ENCODE data around the gene ABHD17A.
A peak's percentile ranks its signal among the peaks of the same experiment; 100 is the strongest.
"Not testable (repeated sequence)": the region's sequence is repeated elsewhere in the genome, so short reads cannot be mapped to it uniquely, and the experiment has no call there.

Gene ABHD17A

GRCh38 chr19:1905110-1905862 is 20.0 kb upstream of the ABHD17A start, which contains the start of the genes ADAT3 and SCAMP4:
ADAT3 (plus strand) TSS chr19:1905399; CDS start chr19:1912048, 6,649 bp downstream.
SCAMP4 (plus strand) TSS chr19:1905399; CDS start chr19:1915020, 9,621 bp downstream.
- DNase-seq: peak; percentile 99
- TF ChIP-seq POLR2A (IDR thresholded peaks at IDR 0.05; ENCODE audit: low read length): peak; percentile 71
- TF ChIP-seq GATA1 (IDR thresholded peaks at IDR 0.05; ENCODE audit: low read depth, low read length): no peak

- DNase-seq: no peak
- TF ChIP-seq POLR2A (IDR thresholded peaks at IDR 0.05; ENCODE audit: low read length) (no peak), GATA1 (IDR thresholded peaks at IDR 0.05; ENCODE audit: low read depth, low read length) (no peak)
These were observed 19.5 kb upstream of the ABHD17A start for GRCh38 chr19:1904860-1905109.

GRCh38 chr19:1902923-1903322 is 17.6 kb upstream of the ABHD17A start:
- no peak for DNase-seq
- no peak for TF ChIP-seq GATA1 (IDR thresholded peaks at IDR 0.05; ENCODE audit: low read depth, low read length)
- no peak for TF ChIP-seq POLR2A (IDR thresholded peaks at IDR 0.05; ENCODE audit: low read length)

- DNase-seq: no peak
- TF ChIP-seq GATA1 (IDR thresholded peaks at IDR 0.05; ENCODE audit: low read depth, low read length): no peak
- TF ChIP-seq POLR2A (IDR thresholded peaks at IDR 0.05; ENCODE audit: low read length): no peak
These were observed 16.7 kb upstream of the ABHD17A start for GRCh38 chr19:1901940-1902404.

- DNase-seq: no peak
- TF ChIP-seq POLR2A (IDR thresholded peaks at IDR 0.05; ENCODE audit: low read length): no peak
- TF ChIP-seq GATA1 (IDR thresholded peaks at IDR 0.05; ENCODE audit: low read depth, low read length): no peak
These were observed 11.2 kb upstream of the ABHD17A start for GRCh38 chr19:1896508-1896907.

- TF ChIP-seq GATA1 (IDR thresholded peaks at IDR 0.05; ENCODE audit: low read depth, low read length) (no peak), POLR2A (IDR thresholded peaks at IDR 0.05; ENCODE audit: low read length) (no peak)
These were observed 8.5 kb upstream of the ABHD17A start for GRCh38 chr19:1893791-1894190.

GRCh38 chr19:1889907-1890306 is 4.6 kb upstream of the ABHD17A start:
- TF ChIP-seq GATA1 (IDR thresholded peaks at IDR 0.05; ENCODE audit: low read depth, low read length): no peak
- no peak for TF ChIP-seq POLR2A (IDR thresholded peaks at IDR 0.05; ENCODE audit: low read length)
- no peak for DNase-seq

More at GRCh38 chr19:1893791-1894190, 8.5 kb upstream of the ABHD17A start:
- DNase-seq: no peak

GRCh38 chr19:1888385-1888784 is 3.1 kb upstream of the ABHD17A start:
- no peak for DNase-seq
- TF ChIP-seq POLR2A (IDR thresholded peaks at IDR 0.05; ENCODE audit: low read length) (no peak), GATA1 (IDR thresholded peaks at IDR 0.05; ENCODE audit: low read depth, low read length) (no peak)

- not testable (repeated sequence) for DNase-seq
These were observed 1.1 kb upstream of the ABHD17A start for GRCh38 chr19:1886360-1886759.

GRCh38 chr19:1884719-1885334 is 469 bp downstream of the ABHD17A start:
- no peak for TF ChIP-seq GATA1 (IDR thresholded peaks at IDR 0.05; ENCODE audit: low read depth, low read length)
- TF ChIP-seq POLR2A (IDR thresholded peaks at IDR 0.05; ENCODE audit: low read length): no peak
- peak in 1 of 2 experiments; percentile 62 for DNase-seq

GRCh38 chr19:1884291-1884718 is 991 bp downstream of the ABHD17A start:
- DNase-seq: peak in 1 of 2 experiments; percentile 52
- TF ChIP-seq GATA1 (IDR thresholded peaks at IDR 0.05; ENCODE audit: low read depth, low read length) (no peak), POLR2A (IDR thresholded peaks at IDR 0.05; ENCODE audit: low read length) (no peak)

- DNase-seq: no peak
- no peak for TF ChIP-seq GATA1 (IDR thresholded peaks at IDR 0.05; ENCODE audit: low read depth, low read length)
- no peak for TF ChIP-seq POLR2A (IDR thresholded peaks at IDR 0.05; ENCODE audit: low read length)
These were observed 1.5 kb downstream of the ABHD17A start for GRCh38 chr19:1883784-1884183.

- DNase-seq: no peak
- TF ChIP-seq GATA1 (IDR thresholded peaks at IDR 0.05; ENCODE audit: low read depth, low read length) (no peak), POLR2A (IDR thresholded peaks at IDR 0.05; ENCODE audit: low read length) (no peak)
These were observed 2.3 kb downstream of the ABHD17A start for GRCh38 chr19:1882786-1883692.
